Neural crest cell (in vitro differentiated cells): Measurements from ENCODE around the gene SPAG7. TPM values are rescaled to one million over a fixed set of nuclear protein-coding genes. Genes with fewer than 3 reads are reported as not detected.

ENCODE experiments used
- DNase-seq: peaks from one replicate; pipeline ENCODE4 v3.0.0; 2021; ENCODE audit warnings: low read depth, mixed read lengths, low spot score
- H3K27ac Mint-ChIP-seq: one replicate; pipeline ENCODE4 v1.8.0; 2021; ENCODE audit warnings: mild to moderate bottlenecking, mixed read lengths; ENCODE audit not compliant: unreplicated experiment
- H3K27me3 Mint-ChIP-seq: 2 replicates; pipeline ENCODE4 v1.8.0; 2021; ENCODE audit warnings: low read depth, mild to moderate bottlenecking, mixed read lengths
- H3K36me3 Mint-ChIP-seq: 2 replicates; pipeline ENCODE4 v1.8.0; 2021; ENCODE audit warnings: low read depth, mild to moderate bottlenecking, mixed read lengths
- H3K4me1 Mint-ChIP-seq: 2 replicates; pipeline ENCODE4 v1.8.0; 2021; ENCODE audit warnings: mixed read lengths
- H3K4me3 Mint-ChIP-seq: one replicate; pipeline ENCODE4 v1.8.0; 2021; ENCODE audit warnings: mild to moderate bottlenecking, mixed read lengths
- H3K9me3 Mint-ChIP-seq: 2 replicates; pipeline ENCODE4 v1.8.0; 2021; ENCODE audit warnings: mixed read lengths
- total RNA-seq: library from RNA; stranded (reverse); gene quantifications from 2 replicates; pipeline ENCODE4 v1.2.1, GENCODE V29; 2021
- TF ChIP-seq, protein P1 (sequence below): fragments of 200-600 bp; sonication (generic); conservative IDR thresholded peaks from 2 replicates; pipeline ENCODE4 v1.5.0; 2021; ENCODE audit warnings: antibody characterized with exemption, mild to moderate bottlenecking

SPAG7 gene
- total RNA-seq, 1 donor from 2014 or later, result 78.9 TPM

DNA sequence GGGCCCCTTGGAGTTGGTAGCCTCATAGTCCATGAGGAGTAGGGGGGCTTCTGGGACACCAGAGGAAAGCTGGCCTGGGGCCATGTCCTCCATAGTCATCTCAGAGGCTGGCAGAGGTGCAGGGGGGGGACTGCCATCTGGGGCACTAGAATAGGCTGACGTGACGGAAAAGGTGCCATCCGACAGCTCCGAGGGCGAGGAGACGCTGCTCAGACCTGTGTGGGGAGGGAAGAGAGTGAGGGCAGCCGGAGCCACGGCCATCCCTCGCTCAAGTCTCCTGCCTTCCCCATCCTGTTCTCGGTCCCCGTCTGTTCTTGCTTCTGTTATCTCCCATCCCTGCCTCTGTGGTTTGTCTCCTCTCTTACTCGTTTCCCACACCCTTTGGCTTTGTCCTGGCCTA is 4.7 kb upstream of the SPAG7 start:
- Mint-ChIP-seq H3K9me3 (no peaks in the 10 kb centered on the region), H3K27ac (peak overlapping the region; percentile 95), H3K4me1 (peaks cover 27% of the 10 kb centered on the region), H3K36me3 (peaks cover 11% of the 10 kb centered on the region), H3K4me3 (peak overlapping the region; percentile 60), H3K27me3 (peaks cover 3% of the 10 kb centered on the region)
- TF ChIP-seq, protein P1, sequence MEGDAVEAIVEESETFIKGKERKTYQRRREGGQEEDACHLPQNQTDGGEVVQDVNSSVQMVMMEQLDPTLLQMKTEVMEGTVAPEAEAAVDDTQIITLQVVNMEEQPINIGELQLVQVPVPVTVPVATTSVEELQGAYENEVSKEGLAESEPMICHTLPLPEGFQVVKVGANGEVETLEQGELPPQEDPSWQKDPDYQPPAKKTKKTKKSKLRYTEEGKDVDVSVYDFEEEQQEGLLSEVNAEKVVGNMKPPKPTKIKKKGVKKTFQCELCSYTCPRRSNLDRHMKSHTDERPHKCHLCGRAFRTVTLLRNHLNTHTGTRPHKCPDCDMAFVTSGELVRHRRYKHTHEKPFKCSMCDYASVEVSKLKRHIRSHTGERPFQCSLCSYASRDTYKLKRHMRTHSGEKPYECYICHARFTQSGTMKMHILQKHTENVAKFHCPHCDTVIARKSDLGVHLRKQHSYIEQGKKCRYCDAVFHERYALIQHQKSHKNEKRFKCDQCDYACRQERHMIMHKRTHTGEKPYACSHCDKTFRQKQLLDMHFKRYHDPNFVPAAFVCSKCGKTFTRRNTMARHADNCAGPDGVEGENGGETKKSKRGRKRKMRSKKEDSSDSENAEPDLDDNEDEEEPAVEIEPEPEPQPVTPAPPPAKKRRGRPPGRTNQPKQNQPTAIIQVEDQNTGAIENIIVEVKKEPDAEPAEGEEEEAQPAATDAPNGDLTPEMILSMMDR, result no peak
- DNase-seq, result no peak

DNA sequence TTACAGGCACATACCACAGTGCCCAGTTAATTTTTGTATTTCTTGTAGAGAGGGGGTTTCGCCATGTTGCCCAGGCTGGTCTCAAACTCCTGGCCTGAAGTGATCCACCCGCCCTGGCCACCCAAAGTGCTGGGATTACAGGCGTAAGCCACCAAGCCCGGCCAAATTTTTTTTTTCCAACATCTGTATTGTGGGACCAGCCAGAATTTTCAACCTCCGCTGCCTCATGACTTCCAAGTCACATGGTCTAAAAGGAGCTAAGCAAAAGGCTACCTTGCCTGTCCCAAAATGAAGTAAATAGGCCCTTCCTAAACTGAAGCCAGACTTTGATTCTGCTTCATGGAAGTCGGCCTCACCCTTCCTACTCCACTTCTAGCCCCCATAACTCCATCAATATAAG is 4.2 kb upstream of the SPAG7 start:
- H3K36me3 Mint-ChIP-seq, result peaks cover 11% of the 10 kb centered on the region
- TF ChIP-seq, protein P1, result no peak
- H3K27me3 Mint-ChIP-seq, result peaks cover 3% of the 10 kb centered on the region

DNA sequence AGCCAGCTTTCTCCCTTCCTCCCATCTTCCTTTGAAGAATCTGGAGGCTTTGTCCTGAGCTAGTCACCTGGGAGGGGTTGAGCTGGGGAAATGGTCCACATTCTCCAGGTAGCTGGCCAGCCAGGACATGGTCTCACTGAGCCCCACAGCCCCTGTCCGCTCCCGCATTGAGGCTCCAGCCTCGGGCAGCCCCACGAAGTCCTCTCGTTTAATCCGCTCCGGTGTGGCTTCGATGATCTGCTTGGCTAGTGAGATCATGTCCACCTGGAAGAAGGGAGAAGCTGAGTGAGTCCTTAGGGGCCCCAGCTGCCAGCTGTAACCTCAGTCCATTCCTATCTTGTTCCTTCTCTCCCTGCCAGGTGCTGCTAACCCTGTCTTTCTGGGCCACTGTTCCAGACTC is 2.7 kb upstream of the SPAG7 start:
- Mint-ChIP-seq H3K9me3 (no peaks in the 10 kb centered on the region), H3K4me3 (peak overlapping the region; percentile 78), H3K36me3 (peaks cover 19% of the 10 kb centered on the region), H3K4me1 (peaks cover 34% of the 10 kb centered on the region), H3K27ac (no peak overlapping the region), H3K27me3 (peaks cover 3% of the 10 kb centered on the region)
- DNase-seq, result no peak
- TF ChIP-seq, protein P1, result no peak

More for the DNA sequence above, 4.2 kb upstream of the SPAG7 start:
- Mint-ChIP-seq H3K4me1 (peaks cover 27% of the 10 kb centered on the region), H3K27ac (no peak overlapping the region), H3K9me3 (no peaks in the 10 kb centered on the region), H3K4me3 (peak overlapping the region; percentile 60)
- no peak for DNase-seq

DNA sequence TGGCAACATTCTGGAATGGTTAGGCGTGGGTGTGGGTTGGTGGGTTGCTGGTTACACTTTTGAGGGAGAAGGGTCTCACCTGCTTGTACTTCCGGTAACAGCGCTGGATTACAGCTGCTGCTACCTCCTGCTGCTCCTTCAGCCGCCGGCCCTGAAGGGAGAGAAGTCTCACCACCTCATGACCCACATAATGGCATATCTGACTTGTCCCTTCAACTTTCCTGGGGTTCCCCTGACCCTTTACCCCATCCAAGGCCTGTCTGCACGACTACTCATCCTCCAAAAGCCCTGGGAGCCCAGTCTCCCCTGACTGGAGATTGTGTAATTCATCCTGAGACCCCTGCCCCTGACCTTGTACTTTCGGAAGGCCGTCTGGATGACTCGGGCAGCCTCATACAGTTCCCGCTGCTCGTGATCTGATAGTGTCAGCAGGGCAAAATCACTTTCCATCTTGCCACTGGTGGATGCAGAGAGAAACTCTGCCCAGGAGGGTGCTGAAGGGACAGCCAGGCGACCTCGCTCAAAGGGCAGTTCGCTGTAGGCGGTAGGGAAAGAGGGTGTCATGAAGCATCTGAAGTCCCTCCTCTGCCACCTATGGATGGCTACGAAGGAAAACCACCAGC is 2.0 kb upstream of the SPAG7 start:
- H3K36me3 Mint-ChIP-seq, result peaks cover 21% of the 10 kb centered on the region
- no peak overlapping the region for H3K4me3 Mint-ChIP-seq
- no peaks in the 10 kb centered on the region for H3K9me3 Mint-ChIP-seq
- no peak for DNase-seq
- H3K27me3 Mint-ChIP-seq, result peaks cover 3% of the 10 kb centered on the region
- peaks cover 33% of the 10 kb centered on the region for H3K4me1 Mint-ChIP-seq
- TF ChIP-seq, protein P1, result no peak
- H3K27ac Mint-ChIP-seq, result peak overlapping the region; percentile 79

DNA sequence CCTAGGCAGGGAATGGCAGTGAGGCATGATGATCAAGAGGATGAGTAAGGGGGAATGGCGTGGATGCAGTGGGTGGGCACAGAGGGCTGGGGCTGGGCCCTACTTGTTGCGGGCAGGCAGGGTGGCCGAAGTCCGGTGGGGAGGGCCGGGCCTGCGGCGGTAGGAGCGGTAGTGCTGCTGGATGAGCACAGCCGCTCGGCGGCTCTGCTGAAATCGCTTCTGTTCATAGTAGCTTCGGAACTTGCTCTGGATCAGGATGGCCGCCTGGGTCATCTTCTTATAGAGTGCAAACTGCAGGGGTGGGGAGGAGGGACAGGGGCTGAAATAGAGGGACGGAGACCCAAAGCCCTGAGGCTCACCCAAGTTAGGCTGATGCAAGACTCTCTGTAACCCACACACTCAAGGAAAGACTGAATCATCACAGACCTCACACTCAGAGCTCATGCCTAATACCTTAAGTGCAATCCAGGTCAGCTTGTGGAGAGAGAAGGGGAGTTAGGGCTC is 1.5 kb upstream of the SPAG7 start:
- peaks cover 18% of the 10 kb centered on the region for H3K36me3 Mint-ChIP-seq
- H3K4me1 Mint-ChIP-seq, result peaks cover 33% of the 10 kb centered on the region
- H3K4me3 Mint-ChIP-seq, result no peak overlapping the region
- TF ChIP-seq, protein P1, result no peak
- H3K27ac Mint-ChIP-seq, result no peak overlapping the region
- DNase-seq, result no peak
- no peaks in the 10 kb centered on the region for H3K9me3 Mint-ChIP-seq
- H3K27me3 Mint-ChIP-seq, result no peaks in the 10 kb centered on the region
